Head of caudate nucleus (tissue), 42 donors: ENCODE results near the gene ZMYND8.
"Not testable (repeated sequence)": the region's sequence is repeated elsewhere in the genome, so short reads cannot be mapped to it uniquely, and the experiment has no call there.

Experiments
- DNase-seq, 42 donors: peaks; one replicate each; pipeline versions ENCODE4 v3.0.0 to v3.0.0-alpha.2; 2020 to 2021; ENCODE audit warnings: mixed read lengths in 7 of 42
- intact Hi-C: fragments of 100-400 bp; cut with DNase I; formaldehyde crosslinking; loops from one replicate; pipeline ENCODE4 v1.15.0; 2022

Gene ZMYND8

GRCh38 chr20:47376096-47376643 lies 19.7 kb upstream of the ZMYND8 start:
- DNase-seq, intact Hi-C loops: not testable (repeated sequence)

- intact Hi-C loops: not testable (repeated sequence)
Measured at GRCh38 chr20:47374121-47374520, 17.6 kb upstream of the ZMYND8 start.

GRCh38 chr20:47373206-47373733 lies 16.8 kb upstream of the ZMYND8 start:
- no peak for DNase-seq
- intact Hi-C loops: no loop called here

More at GRCh38 chr20:47374121-47374520, 17.6 kb upstream of the ZMYND8 start:
- not testable (repeated sequence) for DNase-seq

GRCh38 chr20:47370850-47371782 lies 14.6 kb upstream of the ZMYND8 start:
- peak in 1 of 42 donors; percentile 44 for DNase-seq
- intact Hi-C loops: no loop called here

- no peak for DNase-seq
- intact Hi-C loops: no loop called here
Measured at GRCh38 chr20:47370214-47370613, 13.7 kb upstream of the ZMYND8 start.

GRCh38 chr20:47368301-47368700 lies 11.8 kb upstream of the ZMYND8 start:
- DNase-seq: peak in 14 of 42 donors; percentile 26 to 77 (median 58)
- intact Hi-C loops: no loop called here

GRCh38 chr20:47366301-47366700 lies 9.8 kb upstream of the ZMYND8 start:
- intact Hi-C loops, DNase-seq: not testable (repeated sequence)

- intact Hi-C loops: no loop called here
- DNase-seq: no peak
Measured at GRCh38 chr20:47365023-47365764, 8.7 kb upstream of the ZMYND8 start.

GRCh38 chr20:47362361-47363219 lies 6.1 kb upstream of the ZMYND8 start:
- no peak for DNase-seq
- intact Hi-C loops: no loop called here

GRCh38 chr20:47361057-47361915 lies 4.8 kb upstream of the ZMYND8 start:
- intact Hi-C loops: no loop called here
- peak in 3 of 42 donors; percentile 23 to 64 (median 54) for DNase-seq

GRCh38 chr20:47360297-47361056 lies 4.0 kb upstream of the ZMYND8 start:
- DNase-seq: peak in 37 of 42 donors; percentile 43 to 82 (median 67)
- intact Hi-C loops: no loop called here

GRCh38 chr20:47359530-47360296 lies 3.2 kb upstream of the ZMYND8 start:
- no peak for DNase-seq
- intact Hi-C loops: no loop called here

- intact Hi-C loops: no loop called here
- peak; percentile 55 to 95 (median 84) for DNase-seq
Measured at GRCh38 chr20:47358672-47359529, 2.4 kb upstream of the ZMYND8 start.

GRCh38 chr20:47358039-47358671 lies 1.7 kb upstream of the ZMYND8 start:
- peak in 2 of 42 donors; percentile 30 to 62 for DNase-seq
- intact Hi-C loops: no loop called here
